A673 (cell line): Measurements from ENCODE around the gene NEIL1.

ENCODE experiments used
- EZH2 ChIP-seq: fragments of 200-600 bp; sonication (generic); IDR thresholded peaks from 2 replicates; pipeline ENCODE4 v1.6.1; 2017; ENCODE audit warnings: borderline replicate concordance, low read depth, mild to moderate bottlenecking, mixed read lengths, antibody characterized with exemption, low read length; ENCODE audit not compliant: poor library complexity, severe bottlenecking
- TF ChIP-seq, protein P1 (sequence below): fragments of 300-800, 200-600 bp; sonication (generic); conservative IDR thresholded peaks from 2 replicates; pipeline ENCODE4 v1.5.1; 2017; ENCODE audit warnings: low read depth, mild to moderate bottlenecking, antibody characterized with exemption, low read length, moderate library complexity, mixed read lengths

DNA sequence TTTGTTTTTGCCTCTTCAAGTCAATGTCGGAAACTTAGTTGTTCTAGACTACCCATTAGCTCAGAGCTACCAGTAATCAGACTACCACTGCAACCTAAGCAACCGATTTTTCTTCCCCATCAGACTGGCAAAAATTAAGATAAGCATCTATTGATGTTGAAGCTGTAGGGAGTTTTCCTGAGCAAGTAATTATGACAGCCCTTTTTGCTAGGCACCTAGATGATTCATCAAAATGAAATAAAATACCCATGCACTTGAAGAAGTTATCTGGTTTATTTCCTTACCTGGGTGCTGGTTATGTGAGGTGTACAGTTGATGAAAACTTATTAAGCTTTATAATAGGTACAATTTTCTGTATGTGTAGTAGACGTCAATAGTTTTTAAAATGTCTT, 11.5 kb upstream of the NEIL1 start:
- TF ChIP-seq, protein P1, sequence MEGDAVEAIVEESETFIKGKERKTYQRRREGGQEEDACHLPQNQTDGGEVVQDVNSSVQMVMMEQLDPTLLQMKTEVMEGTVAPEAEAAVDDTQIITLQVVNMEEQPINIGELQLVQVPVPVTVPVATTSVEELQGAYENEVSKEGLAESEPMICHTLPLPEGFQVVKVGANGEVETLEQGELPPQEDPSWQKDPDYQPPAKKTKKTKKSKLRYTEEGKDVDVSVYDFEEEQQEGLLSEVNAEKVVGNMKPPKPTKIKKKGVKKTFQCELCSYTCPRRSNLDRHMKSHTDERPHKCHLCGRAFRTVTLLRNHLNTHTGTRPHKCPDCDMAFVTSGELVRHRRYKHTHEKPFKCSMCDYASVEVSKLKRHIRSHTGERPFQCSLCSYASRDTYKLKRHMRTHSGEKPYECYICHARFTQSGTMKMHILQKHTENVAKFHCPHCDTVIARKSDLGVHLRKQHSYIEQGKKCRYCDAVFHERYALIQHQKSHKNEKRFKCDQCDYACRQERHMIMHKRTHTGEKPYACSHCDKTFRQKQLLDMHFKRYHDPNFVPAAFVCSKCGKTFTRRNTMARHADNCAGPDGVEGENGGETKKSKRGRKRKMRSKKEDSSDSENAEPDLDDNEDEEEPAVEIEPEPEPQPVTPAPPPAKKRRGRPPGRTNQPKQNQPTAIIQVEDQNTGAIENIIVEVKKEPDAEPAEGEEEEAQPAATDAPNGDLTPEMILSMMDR: no peak
- TF ChIP-seq EZH2: no peak
